ENCODE data around the gene APPL2. TPM values are rescaled to one million over a fixed set of nuclear protein-coding genes. Genes with fewer than 3 reads are reported as not detected.

Gene APPL2
- total RNA-seq, 1 donor from 2014 or later, result 69.8 TPM

DNA sequence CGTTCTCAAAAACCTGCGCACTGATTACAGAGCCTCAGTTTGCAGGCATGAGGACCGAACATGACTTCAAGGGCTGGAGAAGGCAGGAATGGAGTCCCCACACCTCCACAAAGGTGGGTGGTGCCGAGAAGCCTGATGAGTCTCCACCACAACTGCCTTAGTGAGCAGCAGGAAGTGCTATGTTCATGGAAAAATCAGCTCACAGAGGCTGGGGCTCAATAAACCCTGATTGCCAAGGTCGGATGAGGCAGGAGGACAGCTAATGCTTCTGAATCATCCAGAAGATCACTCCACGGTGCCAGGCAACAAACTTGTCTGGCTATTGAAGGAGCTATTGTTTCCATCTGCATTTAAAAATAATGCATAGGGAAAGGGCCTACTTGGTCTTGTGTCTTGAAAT lies 31.1 kb downstream of the APPL2 start:
- no peak overlapping the region for H3K4me3 Mint-ChIP-seq (ENCODE audit: unreplicated experiment)
- peaks cover 58% of the 10 kb centered on the region for H3K36me3 Mint-ChIP-seq (ENCODE audit: unreplicated experiment)
- H3K9me3 Mint-ChIP-seq (ENCODE audit: unreplicated experiment), result no peaks in the 10 kb centered on the region
- no peak overlapping the region for H3K27ac Mint-ChIP-seq (ENCODE audit: unreplicated experiment)
- H3K4me1 Mint-ChIP-seq (ENCODE audit: unreplicated experiment), result peaks cover 2% of the 10 kb centered on the region
- DNase-seq (ENCODE audit: extremely low spot score, unreplicated experiment), result no peak
- H3K27me3 Mint-ChIP-seq (ENCODE audit: unreplicated experiment), result no peaks in the 10 kb centered on the region
- TF ChIP-seq CTCF (IDR thresholded peaks at IDR 0.05), result no peak

DNA sequence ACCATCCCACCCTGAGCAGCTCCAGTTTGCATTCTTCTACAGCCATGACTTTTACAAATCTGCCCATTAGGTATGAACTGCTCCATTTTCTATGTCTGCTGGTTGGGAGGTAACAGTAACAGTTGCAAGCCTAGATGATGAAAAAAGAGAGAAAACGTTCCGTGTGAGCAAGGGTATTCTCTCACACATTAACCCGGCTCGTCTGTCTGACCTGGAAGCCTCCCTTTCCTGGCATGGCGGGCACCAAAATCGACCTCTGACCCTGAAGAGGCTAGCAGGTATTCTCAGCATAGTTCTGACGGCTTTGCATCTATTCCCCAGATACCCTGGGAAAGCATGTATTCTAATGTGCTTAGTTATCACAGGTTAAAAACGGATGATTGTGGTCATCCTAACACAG lies 31.8 kb downstream of the APPL2 start:
- no peaks in the 10 kb centered on the region for H3K27me3 Mint-ChIP-seq (ENCODE audit: unreplicated experiment)
- H3K27ac Mint-ChIP-seq (ENCODE audit: unreplicated experiment), result no peak overlapping the region
- H3K4me3 Mint-ChIP-seq (ENCODE audit: unreplicated experiment), result no peak overlapping the region
- no peaks in the 10 kb centered on the region for H3K9me3 Mint-ChIP-seq (ENCODE audit: unreplicated experiment)
- no peak for DNase-seq (ENCODE audit: extremely low spot score, unreplicated experiment)
- peaks cover 56% of the 10 kb centered on the region for H3K36me3 Mint-ChIP-seq (ENCODE audit: unreplicated experiment)
- TF ChIP-seq CTCF (IDR thresholded peaks at IDR 0.05), result no peak
- peaks cover 7% of the 10 kb centered on the region for H3K4me1 Mint-ChIP-seq (ENCODE audit: unreplicated experiment)

GRCh38 chr12:105202202-105202601 lies 33.8 kb downstream of the APPL2 start:
- Mint-ChIP-seq H3K36me3 (ENCODE audit: unreplicated experiment) (peaks cover 53% of the 10 kb centered on the region), H3K4me3 (ENCODE audit: unreplicated experiment) (no peak overlapping the region), H3K27ac (ENCODE audit: unreplicated experiment) (no peak overlapping the region), H3K9me3 (ENCODE audit: unreplicated experiment) (no peaks in the 10 kb centered on the region), H3K27me3 (ENCODE audit: unreplicated experiment) (no peaks in the 10 kb centered on the region), H3K4me1 (ENCODE audit: unreplicated experiment) (peaks cover 7% of the 10 kb centered on the region)
- no peak for TF ChIP-seq CTCF (IDR thresholded peaks at IDR 0.05)
- no peak for DNase-seq (ENCODE audit: extremely low spot score, unreplicated experiment)

GRCh38 chr12:105201299-105201698 lies 34.7 kb downstream of the APPL2 start:
- H3K27ac Mint-ChIP-seq (ENCODE audit: unreplicated experiment), result no peak overlapping the region
- H3K36me3 Mint-ChIP-seq (ENCODE audit: unreplicated experiment), result peaks cover 45% of the 10 kb centered on the region
- peaks cover 7% of the 10 kb centered on the region for H3K4me1 Mint-ChIP-seq (ENCODE audit: unreplicated experiment)

GRCh38 chr12:105200385-105200784 lies 35.6 kb downstream of the APPL2 start:
- Mint-ChIP-seq H3K36me3 (ENCODE audit: unreplicated experiment) (peaks cover 39% of the 10 kb centered on the region), H3K27me3 (ENCODE audit: unreplicated experiment) (no peaks in the 10 kb centered on the region), H3K27ac (ENCODE audit: unreplicated experiment) (no peak overlapping the region), H3K4me1 (ENCODE audit: unreplicated experiment) (peaks cover 7% of the 10 kb centered on the region), H3K4me3 (ENCODE audit: unreplicated experiment) (no peak overlapping the region), H3K9me3 (ENCODE audit: unreplicated experiment) (no peaks in the 10 kb centered on the region)
- no peak for DNase-seq (ENCODE audit: extremely low spot score, unreplicated experiment)
- no peak for TF ChIP-seq CTCF (IDR thresholded peaks at IDR 0.05)

More at GRCh38 chr12:105201299-105201698, 34.7 kb downstream of the APPL2 start:
- Mint-ChIP-seq H3K9me3 (ENCODE audit: unreplicated experiment) (no peaks in the 10 kb centered on the region), H3K4me3 (ENCODE audit: unreplicated experiment) (no peak overlapping the region), H3K27me3 (ENCODE audit: unreplicated experiment) (no peaks in the 10 kb centered on the region)
- no peak for DNase-seq (ENCODE audit: extremely low spot score, unreplicated experiment)
- TF ChIP-seq CTCF (IDR thresholded peaks at IDR 0.05), result no peak
